HepG2 (cell line): ENCODE measurements around the gene TOMM20. TPM values are rescaled to one million over a fixed set of nuclear protein-coding genes. Genes with fewer than 3 reads are reported as not detected.

Experiments used
- ATM ChIP-seq: fragments of 450-650 bp; IDR thresholded peaks from 2 replicates; pipeline ENCODE4 v1.7.1; 2017; ENCODE audit warnings: mild to moderate bottlenecking, borderline replicate concordance
- CBFB ChIP-seq: sonication (generic); formaldehyde crosslinking; IDR thresholded peaks from 2 replicates; pipeline ENCODE4 v1.4.0; 2020; ENCODE audit warnings: missing genetic modification reagents
- CSRNP1 ChIP-seq: sonication (generic); formaldehyde crosslinking; IDR thresholded peaks from 2 replicates; pipeline ENCODE4 v1.8.1; 2023; ENCODE audit warnings: mild to moderate bottlenecking, missing genetic modification reagents
- DMTF1 ChIP-seq: sonication (generic); formaldehyde crosslinking; IDR thresholded peaks from 2 replicates; pipeline ENCODE4 v1.4.0; 2020; ENCODE audit warnings: mild to moderate bottlenecking, missing genetic modification reagents
- HNF1B ChIP-seq: sonication (generic); formaldehyde crosslinking; IDR thresholded peaks from 2 replicates; pipeline ENCODE4 v1.5.1; 2020; ENCODE audit warnings: mild to moderate bottlenecking, moderate library complexity, missing genetic modification reagents
- IRX3 ChIP-seq: sonication (generic); formaldehyde crosslinking; IDR thresholded peaks from 2 replicates; pipeline ENCODE4 v1.8.1; 2023; ENCODE audit warnings: mild to moderate bottlenecking, low read depth, missing genetic modification reagents, borderline replicate concordance
- KAT2B ChIP-seq: fragments of 150-350 bp; IDR thresholded peaks from 2 replicates; pipeline ENCODE4 v1.6.1; 2014; ENCODE audit warnings: low read depth, low read length, borderline replicate concordance
- KDM1A ChIP-seq: IDR thresholded peaks from 2 replicates; pipeline ENCODE4 v1.6.1; 2016; ENCODE audit warnings: missing compliant biosample characterization
- KDM2A ChIP-seq: sonication (generic); formaldehyde crosslinking; IDR thresholded peaks from 2 replicates; pipeline ENCODE4 v1.4.0; 2020; ENCODE audit warnings: low read depth, missing genetic modification reagents, borderline replicate concordance
- MEF2D ChIP-seq: sonication (generic); formaldehyde crosslinking; IDR thresholded peaks from 2 replicates; pipeline ENCODE4 v1.5.1; 2020; ENCODE audit warnings: mild to moderate bottlenecking, missing genetic modification reagents
- MZF1 ChIP-seq: sonication (generic); formaldehyde crosslinking; IDR thresholded peaks from 2 replicates; pipeline ENCODE4 v1.8.1; 2023; ENCODE audit warnings: mild to moderate bottlenecking, missing genetic modification reagents, borderline replicate concordance
- POLR2AphosphoS5 ChIP-seq: IDR thresholded peaks from 2 replicates; pipeline ENCODE4 v1.6.1; 2012; ENCODE audit warnings: low read depth, low read length
- SMARCE1 ChIP-seq: fragments of 450-650 bp; IDR thresholded peaks from 2 replicates; pipeline ENCODE4 v1.6.1; 2017; ENCODE audit warnings: borderline replicate concordance
- THAP7 ChIP-seq: sonication (generic); formaldehyde crosslinking; IDR thresholded peaks from 2 replicates; pipeline ENCODE4 v1.8.1; 2023; ENCODE audit warnings: mild to moderate bottlenecking, missing genetic modification reagents
- ZBTB4 ChIP-seq: sonication (generic); formaldehyde crosslinking; IDR thresholded peaks from 2 replicates; pipeline ENCODE4 v1.4.0; 2020; ENCODE audit warnings: missing genetic modification reagents, mild to moderate bottlenecking, borderline replicate concordance
- ZBTB42 ChIP-seq: sonication (generic); formaldehyde crosslinking; IDR thresholded peaks from 2 replicates; pipeline ENCODE4 v1.5.0; 2020; ENCODE audit warnings: mild to moderate bottlenecking, missing genetic modification reagents
- ZBTB7B ChIP-seq: sonication (generic); formaldehyde crosslinking; IDR thresholded peaks from 2 replicates; pipeline ENCODE4 v1.4.0; 2020; ENCODE audit warnings: missing genetic modification reagents
- ZSCAN22 ChIP-seq: sonication (generic); formaldehyde crosslinking; IDR thresholded peaks from 2 replicates; pipeline ENCODE4 v1.4.0; 2020; ENCODE audit warnings: mild to moderate bottlenecking, missing genetic modification reagents
- polyA plus RNA-seq, 8 experiments: library from polyadenylated mRNA; depleted of rRNA in 3 of 8; stranded (reverse) in 7 of 8; unstranded in 1 of 8; fragments of >200 nt; fragmentation: Illumina TruSeq in 4 of 8; extraction: Trizol in 4 of 8; gene quantifications; 2 replicates each; pipeline versions ENCODE4 v1.2.1 to v1.2.3, GENCODE V29; 2011 to 2016; ENCODE audit warnings: low read depth in 4 of 8, missing spikeins in 1 of 8, mixed read lengths in 1 of 8; ENCODE audit not compliant: insufficient read depth in 1 of 8
- total RNA-seq, 5 experiments: library from RNA; depleted of rRNA; stranded (reverse); fragments of >200 nt; fragmentation: Illumina TruSeq; extraction: Trizol; gene quantifications; 2 replicates each; pipeline ENCODE4 v1.2.3, GENCODE V29; 2016; ENCODE audit warnings: low read depth in 1 of 5
- TF ChIP-seq, protein P1 (sequence below): sonication (generic); formaldehyde crosslinking; IDR thresholded peaks from 2 replicates; pipeline ENCODE4 v1.8.1; 2023; ENCODE audit warnings: missing genetic modification reagents, mild to moderate bottlenecking, borderline replicate concordance

TOMM20 gene
- total and polyA plus RNA-seq, 2 of the 13 experiments (the other 11 are each of a cell fraction or from before 2014, with no cell fraction given), result 153 to 376 TPM

GRCh38 chr1:235075048-235075776, 53.4 kb downstream of the TOMM20 start (continued):
- no peak for TF ChIP-seq ZSCAN22 (CRISPR knock-in tag)
- TF ChIP-seq KDM2A (CRISPR knock-in tag), result 0 out of 2 replicates have a peak, but pooled peaks have one; percentile 29
- TF ChIP-seq MEF2D, result 0 out of 2 replicates have a peak, but pooled peaks have one; percentile 3
- no peak for TF ChIP-seq ATM
- peak; percentile 75; the same call in 1 of the 2 replicates for TF ChIP-seq POLR2AphosphoS5
- no peak for TF ChIP-seq THAP7 (CRISPR knock-in tag)
- no peak for TF ChIP-seq ZBTB4 (CRISPR knock-in tag)
- no peak for TF ChIP-seq DMTF1 (CRISPR knock-in tag)
- TF ChIP-seq KDM1A, result no peak
- 0 out of 2 replicates have a peak, but pooled peaks have one; percentile 60 for TF ChIP-seq ZBTB42 (CRISPR knock-in tag)
- no peak for TF ChIP-seq HNF1B (CRISPR knock-in tag)
- no peak for TF ChIP-seq CBFB (CRISPR knock-in tag)
- TF ChIP-seq IRX3 (CRISPR knock-in tag), result no peak
- peak; percentile 60; the same call in 1 of the 2 replicates for TF ChIP-seq ZBTB7B
- TF ChIP-seq KAT2B, result no peak
- TF ChIP-seq CSRNP1 (CRISPR knock-in tag), result no peak
- TF ChIP-seq MZF1 (CRISPR knock-in tag), result no peak
- TF ChIP-seq SMARCE1, result no peak
- TF ChIP-seq, protein P1, sequence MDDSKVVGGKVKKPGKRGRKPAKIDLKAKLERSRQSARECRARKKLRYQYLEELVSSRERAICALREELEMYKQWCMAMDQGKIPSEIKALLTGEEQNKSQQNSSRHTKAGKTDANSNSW, result 0 out of 2 replicates have a peak, but pooled peaks have one; percentile 70
